Suprapubic skin (tissue), 3 donors: ENCODE data around the gene MDM4.

ENCODE experiments used
- EP300 ChIP-seq: sonication (generic); formaldehyde crosslinking; IDR thresholded peaks from one replicate; pipeline ENCODE4 v1.6.1; 2017; ENCODE audit warnings: antibody characterized with exemption
- TF ChIP-seq, protein P1 (sequence below), 2 donors: fragments of 200-600 bp in 1 of 2; fragments of 450-650 bp in 1 of 2; sonication (generic) in 1 of 2; IDR thresholded peaks; one replicate each; pipeline ENCODE4 v1.5.1; 2016 to 2019; ENCODE audit warnings: antibody characterized with exemption in 2 of 2, mild to moderate bottlenecking in 1 of 2, moderate library complexity in 1 of 2

DNA sequence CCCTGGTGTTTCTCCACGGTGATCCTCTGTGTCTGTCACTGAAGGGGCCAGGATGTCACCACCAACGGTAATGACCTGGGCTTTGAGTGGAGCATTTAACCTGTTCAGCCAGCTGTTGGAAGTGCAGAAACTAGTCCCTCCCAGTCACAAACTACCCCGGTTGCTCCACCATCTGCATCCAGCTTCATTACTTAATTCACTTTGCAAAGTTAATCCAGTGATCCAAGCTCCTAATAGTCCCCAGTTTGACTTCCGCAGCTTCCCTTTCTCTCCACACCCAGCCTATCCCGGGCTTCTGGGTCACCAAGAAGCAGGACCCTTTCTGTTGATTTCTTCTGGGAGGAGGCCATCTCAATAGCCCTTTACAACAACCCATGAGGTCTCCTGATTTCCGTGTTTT, 63.5 kb downstream of the MDM4 start:
- TF ChIP-seq, protein P1, sequence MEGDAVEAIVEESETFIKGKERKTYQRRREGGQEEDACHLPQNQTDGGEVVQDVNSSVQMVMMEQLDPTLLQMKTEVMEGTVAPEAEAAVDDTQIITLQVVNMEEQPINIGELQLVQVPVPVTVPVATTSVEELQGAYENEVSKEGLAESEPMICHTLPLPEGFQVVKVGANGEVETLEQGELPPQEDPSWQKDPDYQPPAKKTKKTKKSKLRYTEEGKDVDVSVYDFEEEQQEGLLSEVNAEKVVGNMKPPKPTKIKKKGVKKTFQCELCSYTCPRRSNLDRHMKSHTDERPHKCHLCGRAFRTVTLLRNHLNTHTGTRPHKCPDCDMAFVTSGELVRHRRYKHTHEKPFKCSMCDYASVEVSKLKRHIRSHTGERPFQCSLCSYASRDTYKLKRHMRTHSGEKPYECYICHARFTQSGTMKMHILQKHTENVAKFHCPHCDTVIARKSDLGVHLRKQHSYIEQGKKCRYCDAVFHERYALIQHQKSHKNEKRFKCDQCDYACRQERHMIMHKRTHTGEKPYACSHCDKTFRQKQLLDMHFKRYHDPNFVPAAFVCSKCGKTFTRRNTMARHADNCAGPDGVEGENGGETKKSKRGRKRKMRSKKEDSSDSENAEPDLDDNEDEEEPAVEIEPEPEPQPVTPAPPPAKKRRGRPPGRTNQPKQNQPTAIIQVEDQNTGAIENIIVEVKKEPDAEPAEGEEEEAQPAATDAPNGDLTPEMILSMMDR (IDR thresholded peaks at IDR 0.05) = no peak
- TF ChIP-seq EP300 = no peak
